SKM-1 (cell line): ENCODE results near the gene ISX.

Experiments used
- DNase-seq: peaks from one replicate; lab custom pipeline; 2025; ENCODE audit not compliant: unreplicated experiment; lab: John Stamatoyannopoulos, UW

ISX gene

GRCh38 chr22:35051791-35052190 lies 14.2 kb upstream of the ISX start:
- DNase-seq, result no peak

DNA sequence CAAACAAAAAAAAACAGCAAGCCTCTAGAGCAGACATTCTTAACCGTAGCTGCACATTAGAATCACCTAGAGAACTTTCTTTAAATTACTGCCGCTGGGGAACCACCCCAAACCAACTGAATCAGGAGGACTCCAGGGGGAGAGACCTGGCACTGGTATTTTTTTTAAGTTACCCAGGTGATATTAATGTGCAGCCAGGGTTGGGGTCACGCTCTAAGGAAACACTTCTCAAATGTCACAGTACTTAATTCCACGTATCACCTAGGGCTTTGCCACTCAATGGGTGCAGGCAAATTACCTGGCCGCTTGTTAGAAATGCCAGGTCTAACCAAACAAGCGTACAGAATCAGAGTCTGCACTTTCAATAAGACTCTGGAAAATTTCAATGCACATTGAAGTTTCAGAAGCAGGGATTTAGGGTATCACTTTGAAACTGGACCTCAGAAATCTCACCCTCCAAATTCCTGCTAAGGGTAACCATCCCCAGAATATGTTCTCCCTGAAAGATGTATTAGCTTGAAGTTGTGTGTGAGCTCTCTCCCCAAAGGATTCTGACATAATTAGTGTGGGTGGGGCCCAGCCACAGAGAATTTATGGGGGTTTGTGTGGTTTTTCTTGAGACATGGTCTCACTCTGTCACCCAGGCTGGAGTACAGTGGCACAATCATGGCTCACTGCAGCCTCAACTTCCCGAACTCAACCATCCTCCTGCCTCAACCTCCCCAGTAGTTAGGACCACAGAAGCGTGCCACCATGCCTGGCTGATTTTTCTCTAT lies 12.7 kb upstream of the ISX start:
- DNase-seq, result no peak

- DNase-seq, result no peak
These were observed 11.9 kb upstream of the ISX start for GRCh38 chr22:35054064-35054463.

GRCh38 chr22:35056486-35056885 lies 9.5 kb upstream of the ISX start:
- no peak for DNase-seq

- DNase-seq, result no peak
These were observed 8.8 kb upstream of the ISX start for GRCh38 chr22:35057155-35057554.

DNA sequence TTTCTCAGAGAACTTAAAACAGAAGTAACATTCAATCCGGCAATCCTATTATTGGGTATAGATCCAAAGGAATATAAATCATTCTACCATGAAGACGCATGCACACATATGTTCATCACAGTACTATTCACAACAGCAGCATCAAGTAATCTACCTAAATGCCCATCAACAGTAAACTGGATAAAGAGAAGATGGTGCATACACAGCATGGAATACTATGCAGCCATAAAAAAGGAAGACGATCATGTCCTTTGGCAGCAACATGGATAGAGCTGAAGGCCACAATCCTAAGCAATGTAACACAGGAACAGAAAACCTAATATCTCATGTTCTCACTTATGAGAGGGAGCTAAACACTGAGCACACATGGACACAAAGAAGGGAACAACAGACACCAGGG lies 6.3 kb upstream of the ISX start:
- DNase-seq, result no peak

DNA sequence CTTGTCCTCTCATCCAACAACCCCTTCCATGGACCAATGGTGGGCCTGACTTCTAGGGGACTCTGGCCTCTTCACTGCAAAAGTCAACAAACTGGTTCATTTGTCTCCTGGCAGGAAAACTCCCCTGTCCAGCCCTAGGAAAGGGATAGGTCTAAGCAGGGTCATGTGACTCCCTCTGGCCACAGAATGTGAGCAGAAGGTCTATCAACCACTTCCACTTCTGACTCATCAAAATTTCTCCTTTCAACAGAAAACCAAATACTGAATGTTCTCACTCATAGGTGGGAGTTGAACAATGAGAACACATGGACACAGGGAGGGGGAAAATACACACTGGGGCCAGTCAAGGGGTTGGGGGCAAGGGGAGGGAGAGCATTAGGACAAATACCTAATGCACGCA lies 1.3 kb upstream of the ISX start:
- no peak for DNase-seq

- no peak for DNase-seq
These were observed 775 bp upstream of the ISX start for GRCh38 chr22:35065183-35065582.

- no peak for DNase-seq
These were observed 810 bp downstream of the ISX start for GRCh38 chr22:35066768-35067167.

- no peak for DNase-seq
These were observed 3.6 kb downstream of the ISX start for GRCh38 chr22:35069541-35069940.

DNA sequence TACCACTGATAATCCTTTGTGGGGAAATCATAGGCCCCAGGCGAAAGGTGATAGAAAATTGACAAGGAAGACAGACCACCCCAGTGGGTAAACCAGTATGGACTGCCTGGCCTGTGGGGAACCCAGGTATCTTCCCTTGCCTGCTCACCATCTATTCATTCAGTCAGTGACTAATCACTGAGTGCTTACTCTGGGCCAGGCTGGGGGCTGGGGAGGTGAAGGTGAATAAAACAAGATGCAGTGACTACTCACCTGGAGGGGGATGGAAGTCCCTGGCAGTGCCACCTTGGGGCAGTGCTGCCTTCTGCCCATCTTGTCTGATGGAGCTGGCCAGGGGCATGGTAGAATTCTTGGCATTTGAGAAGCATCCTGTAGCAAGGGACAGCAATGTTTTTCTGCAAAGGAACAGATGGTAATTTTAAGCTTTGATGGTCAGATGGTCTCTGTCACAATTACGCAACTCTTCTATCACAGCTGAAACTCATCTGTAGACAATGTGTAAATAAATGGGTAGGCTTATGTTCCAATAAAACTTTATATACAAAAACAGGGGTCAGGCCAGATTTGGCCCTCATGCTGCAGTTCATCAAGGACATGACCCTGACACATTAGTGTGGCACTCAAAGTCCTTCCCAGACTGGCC lies 4.6 kb downstream of the ISX start:
- DNase-seq, result no peak

DNA sequence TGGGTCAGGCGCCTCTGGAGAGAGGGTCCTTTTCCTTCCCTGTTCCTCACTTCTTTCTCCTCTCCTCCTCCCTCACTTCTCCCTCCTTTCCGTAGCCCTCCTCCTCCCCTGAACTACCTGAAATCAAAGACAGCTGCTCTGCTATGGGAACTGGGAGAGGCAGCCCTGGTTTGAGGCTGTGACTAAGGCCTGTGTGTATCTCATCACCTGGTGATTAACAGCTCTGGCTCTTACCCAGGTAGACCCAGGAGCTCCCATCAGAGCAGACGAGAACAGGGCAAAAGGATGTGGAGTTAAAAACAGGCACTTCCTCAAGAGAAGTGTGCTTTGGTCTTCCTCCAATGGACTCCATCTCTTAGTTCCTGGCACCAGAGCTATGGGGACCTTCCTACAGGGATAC lies 5.8 kb downstream of the ISX start:
- no peak for DNase-seq

GRCh38 chr22:35072925-35073324 lies 7.0 kb downstream of the ISX start:
- DNase-seq, result no peak

DNA sequence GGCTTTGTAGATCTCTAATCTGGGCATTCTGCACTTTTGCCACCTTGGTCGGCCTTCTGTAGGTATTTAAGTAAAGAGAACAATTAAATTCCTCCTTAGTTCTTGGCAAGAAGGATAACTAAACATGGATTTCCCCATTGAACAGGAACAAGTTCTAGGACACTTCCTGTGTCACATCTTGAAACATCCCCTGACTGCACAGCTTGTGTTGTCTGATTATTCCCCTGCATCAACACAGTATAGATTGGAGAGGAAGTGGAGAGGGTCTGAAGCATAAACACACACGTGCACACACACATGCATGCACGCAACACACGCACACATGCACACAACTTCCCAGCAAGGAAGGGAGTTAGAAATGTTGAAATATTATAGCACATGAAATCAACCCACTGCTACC lies 8.6 kb downstream of the ISX start:
- DNase-seq, result no peak

- no peak for DNase-seq
These were observed 10.7 kb downstream of the ISX start for GRCh38 chr22:35076630-35077029.

- no peak for DNase-seq
These were observed 19.7 kb downstream of the ISX start for GRCh38 chr22:35085621-35086020.

DNA sequence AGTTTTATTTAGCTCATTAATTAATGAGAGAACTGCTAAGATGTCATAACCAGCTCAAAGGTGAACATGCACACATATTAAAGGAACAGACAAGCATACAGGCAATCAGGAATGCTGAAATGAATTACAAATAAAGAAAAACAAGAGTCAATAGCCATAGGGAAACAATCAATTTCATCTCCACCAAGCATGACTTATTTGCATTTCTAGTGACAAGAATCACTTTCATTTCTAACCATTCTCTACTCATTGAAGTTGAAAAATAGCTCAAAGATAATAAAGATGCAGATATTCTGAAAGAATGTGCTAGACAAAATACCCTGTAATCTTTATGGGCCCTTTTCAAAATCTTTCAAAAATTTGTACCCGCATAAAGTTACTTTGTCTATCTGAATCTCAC lies 23.2 kb downstream of the ISX start:
- DNase-seq, result no peak

- no peak for DNase-seq
These were observed 26.4 kb downstream of the ISX start for GRCh38 chr22:35092406-35092805.

GRCh38 chr22:35098921-35099320 lies 33.0 kb downstream of the ISX start:
- no peak for DNase-seq

GRCh38 chr22:35099883-35100282 lies 33.9 kb downstream of the ISX start:
- no peak for DNase-seq

GRCh38 chr22:35102663-35103062 lies 36.7 kb downstream of the ISX start:
- no peak for DNase-seq

DNA sequence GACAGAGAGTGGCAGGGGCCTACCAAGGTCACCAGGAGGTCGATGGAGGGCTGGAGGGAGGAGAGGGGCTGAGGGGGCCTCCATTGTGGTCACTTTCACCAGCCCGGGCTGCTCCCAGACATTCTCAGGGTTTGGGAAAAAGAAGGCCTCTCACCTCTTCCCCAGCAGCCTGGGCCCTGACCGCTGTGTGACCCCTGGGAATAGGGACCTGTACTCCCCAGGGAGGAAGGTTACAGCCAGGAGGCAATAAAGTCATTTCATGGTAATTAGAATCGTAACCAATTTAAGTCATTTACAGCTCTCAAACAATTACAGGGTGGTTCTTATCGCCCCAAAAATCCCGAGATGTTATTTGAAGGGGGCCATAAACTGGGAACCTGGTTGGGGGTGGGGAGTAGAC lies 37.8 kb downstream of the ISX start:
- no peak for DNase-seq

GRCh38 chr22:35104491-35104890 lies 38.5 kb downstream of the ISX start:
- no peak for DNase-seq
